ENCODE data around the gene OR5D13. TPM values are rescaled to one million over a fixed set of nuclear protein-coding genes. Genes with fewer than 3 reads are reported as not detected.

OR5D13 gene
- total RNA-seq, 3 donors from 2014 or later (not counting 1 experiment from before 2014, with no cell fraction given), result not detected

DNA sequence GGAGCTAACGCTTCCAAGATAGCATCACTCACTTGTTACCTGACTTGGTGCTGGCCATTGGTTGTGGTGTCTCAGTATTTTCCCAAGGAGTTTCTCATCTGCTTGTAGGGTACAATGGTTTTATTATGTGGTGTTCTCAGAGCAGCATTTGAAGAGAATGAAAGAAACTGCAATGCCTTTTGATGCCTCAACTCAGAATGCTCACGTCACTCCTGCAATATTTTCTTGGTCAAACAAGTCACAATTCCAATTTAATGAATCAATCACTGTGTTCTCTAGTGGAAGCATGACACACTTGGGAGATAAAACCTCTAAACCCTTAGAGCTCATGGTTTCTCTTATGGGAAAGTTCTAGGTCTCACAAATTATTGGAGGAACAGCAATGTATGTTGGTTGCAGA lies 20.1 kb downstream of the OR5D13 start:
- no peaks in the 10 kb centered on the region for H3K27me3 Mint-ChIP-seq (ENCODE audit: low read depth in 2 of 2)
- TF ChIP-seq, protein P1, sequence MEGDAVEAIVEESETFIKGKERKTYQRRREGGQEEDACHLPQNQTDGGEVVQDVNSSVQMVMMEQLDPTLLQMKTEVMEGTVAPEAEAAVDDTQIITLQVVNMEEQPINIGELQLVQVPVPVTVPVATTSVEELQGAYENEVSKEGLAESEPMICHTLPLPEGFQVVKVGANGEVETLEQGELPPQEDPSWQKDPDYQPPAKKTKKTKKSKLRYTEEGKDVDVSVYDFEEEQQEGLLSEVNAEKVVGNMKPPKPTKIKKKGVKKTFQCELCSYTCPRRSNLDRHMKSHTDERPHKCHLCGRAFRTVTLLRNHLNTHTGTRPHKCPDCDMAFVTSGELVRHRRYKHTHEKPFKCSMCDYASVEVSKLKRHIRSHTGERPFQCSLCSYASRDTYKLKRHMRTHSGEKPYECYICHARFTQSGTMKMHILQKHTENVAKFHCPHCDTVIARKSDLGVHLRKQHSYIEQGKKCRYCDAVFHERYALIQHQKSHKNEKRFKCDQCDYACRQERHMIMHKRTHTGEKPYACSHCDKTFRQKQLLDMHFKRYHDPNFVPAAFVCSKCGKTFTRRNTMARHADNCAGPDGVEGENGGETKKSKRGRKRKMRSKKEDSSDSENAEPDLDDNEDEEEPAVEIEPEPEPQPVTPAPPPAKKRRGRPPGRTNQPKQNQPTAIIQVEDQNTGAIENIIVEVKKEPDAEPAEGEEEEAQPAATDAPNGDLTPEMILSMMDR (IDR thresholded peaks at IDR 0.05), result no peak
- intact Hi-C loops (cut with micrococcal nuclease), result no loop called here
- peaks cover 14% of the 10 kb centered on the region for H3K36me3 Mint-ChIP-seq
- H3K27ac ChIP-seq (ENCODE audit: low read length), result no peak overlapping the region
- no peaks in the 10 kb centered on the region for H3K4me1 ChIP-seq (ENCODE audit: control insufficient read depth, insufficient read depth, low read length)
- no peak overlapping the region for H3K4me3 Mint-ChIP-seq
- H3K27me3 ChIP-seq (ENCODE audit: control insufficient read depth, insufficient read depth, low read length), result no peaks in the 10 kb centered on the region
- no peaks in the 10 kb centered on the region for H3K4me1 Mint-ChIP-seq
- peaks cover 12 to 13% of the 10 kb centered on the region in 2 donors for H3K9me3 Mint-ChIP-seq
- no peak overlapping the region for H3K4me3 ChIP-seq (ENCODE audit: low read length)
- no peak overlapping the region for H3K27ac Mint-ChIP-seq
- ATAC-seq (no peak), DNase-seq (no peak)
- WGBS (ENCODE audit: insufficient coverage), result 41% methylated on average over 2 of the region's 2 CpGs
- H3K36me3 ChIP-seq (ENCODE audit: control insufficient read depth, insufficient read depth, low read length), result no peaks in the 10 kb centered on the region
- H3K9me3 ChIP-seq (ENCODE audit: control insufficient read depth, insufficient read depth, low read length), result peaks cover 2% of the 10 kb centered on the region

- ATAC-seq (no peak), DNase-seq (no peak)
- TF ChIP-seq, protein P1 (IDR thresholded peaks at IDR 0.05), result no peak
- H3K4me3 ChIP-seq (ENCODE audit: low read length), result no peak within 1 kb of the TSS
- H3K9me3 ChIP-seq (ENCODE audit: control insufficient read depth, insufficient read depth, low read length), result peaks cover 6% of the 10 kb centered on the region
- H3K27me3 Mint-ChIP-seq (ENCODE audit: low read depth in 2 of 2), result no peaks in the 10 kb centered on the region
- no peaks in the 10 kb centered on the region for H3K36me3 ChIP-seq (ENCODE audit: control insufficient read depth, insufficient read depth, low read length)
- no peaks in the 10 kb centered on the region for H3K27me3 ChIP-seq (ENCODE audit: control insufficient read depth, insufficient read depth, low read length)
- H3K4me1 Mint-ChIP-seq, result no peaks in the 10 kb centered on the region
- H3K36me3 Mint-ChIP-seq, result peaks cover 14% of the 10 kb centered on the region
- no peaks in the 10 kb centered on the region for H3K4me1 ChIP-seq (ENCODE audit: control insufficient read depth, insufficient read depth, low read length)
- peaks cover 16 to 18% of the 10 kb centered on the region in 2 donors for H3K9me3 Mint-ChIP-seq
- intact Hi-C loops (cut with micrococcal nuclease), result no loop called here
- no peak within 1 kb of the TSS for H3K27ac Mint-ChIP-seq
- no peak within 1 kb of the TSS for H3K27ac ChIP-seq (ENCODE audit: low read length)
- no peak within 1 kb of the TSS for H3K4me3 Mint-ChIP-seq
Measured at GRCh38 chr11:55795256-55795655, 22.0 kb downstream of the OR5D13 start, which contains the start of gene OR5D14. OR5D14 (plus strand) TSS chr11:55795556; CDS start chr11:55795556, 0 bp downstream.

- ATAC-seq, result no peak
- peaks cover 9% of the 10 kb centered on the region for H3K9me3 ChIP-seq (ENCODE audit: control insufficient read depth, insufficient read depth, low read length)
- TF ChIP-seq, protein P1 (IDR thresholded peaks at IDR 0.05), result no peak
- no peak overlapping the region for H3K27ac Mint-ChIP-seq
- H3K36me3 Mint-ChIP-seq, result peaks cover 15% of the 10 kb centered on the region
- no peaks in the 10 kb centered on the region for H3K4me1 Mint-ChIP-seq
- intact Hi-C loops (cut with micrococcal nuclease), result no loop called here
- no peak overlapping the region for H3K27ac ChIP-seq (ENCODE audit: low read length)
- H3K27me3 Mint-ChIP-seq (ENCODE audit: low read depth in 2 of 2), result no peaks in the 10 kb centered on the region
- H3K4me1 ChIP-seq (ENCODE audit: control insufficient read depth, insufficient read depth, low read length), result no peaks in the 10 kb centered on the region
- no peak overlapping the region for H3K4me3 Mint-ChIP-seq
- H3K36me3 ChIP-seq (ENCODE audit: control insufficient read depth, insufficient read depth, low read length), result no peaks in the 10 kb centered on the region
- H3K9me3 Mint-ChIP-seq, result peaks cover 12 to 23% of the 10 kb centered on the region in 2 donors
- DNase-seq, result no peak
- no peaks in the 10 kb centered on the region for H3K27me3 ChIP-seq (ENCODE audit: control insufficient read depth, insufficient read depth, low read length)
- no peak overlapping the region for H3K4me3 ChIP-seq (ENCODE audit: low read length)
- WGBS (ENCODE audit: insufficient coverage), result 100% methylated on average over 1 of the region's 1 CpG
Measured at GRCh38 chr11:55806248-55806647, 33.0 kb downstream of the OR5D13 start.

DNA sequence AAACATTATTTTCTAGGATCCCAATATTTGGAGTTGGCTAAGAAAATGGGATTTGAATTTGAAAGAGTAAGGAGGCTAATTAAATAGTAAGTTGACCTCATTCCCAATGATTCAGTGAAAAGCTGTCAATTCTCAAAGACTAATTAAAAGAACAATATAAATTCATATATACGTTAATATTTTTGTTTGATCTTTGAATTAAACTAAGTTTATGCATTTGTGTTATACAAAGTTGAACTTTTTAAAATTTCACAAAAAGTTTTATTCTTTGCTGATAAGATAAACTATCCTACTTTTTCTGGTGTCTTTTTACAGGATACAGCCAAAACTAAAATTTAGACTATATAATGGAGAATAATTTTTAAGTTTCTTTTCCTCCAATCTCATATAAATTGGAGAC lies 37.8 kb downstream of the OR5D13 start, which contains the start of gene OR5L1:
Gene OR5L1 (plus strand): TSS at position 301 of the 400 bp plus-strand sequence. CDS start 100 bp downstream, outside the sequence.
- H3K36me3 ChIP-seq (ENCODE audit: control insufficient read depth, insufficient read depth, low read length), result no peaks in the 10 kb centered on the region
- Mint-ChIP-seq H3K27ac (no peak within 1 kb of the TSS), H3K27me3 (ENCODE audit: low read depth in 2 of 2) (no peaks in the 10 kb centered on the region), H3K36me3 (peaks cover 18% of the 10 kb centered on the region), H3K9me3 (peaks cover 14 to 22% of the 10 kb centered on the region in 2 donors), H3K4me3 (no peak within 1 kb of the TSS), H3K4me1 (no peaks in the 10 kb centered on the region)
- no peak within 1 kb of the TSS for H3K4me3 ChIP-seq (ENCODE audit: low read length)
- H3K27ac ChIP-seq (ENCODE audit: low read length), result no peak within 1 kb of the TSS
- DNase-seq, result no peak
- no peaks in the 10 kb centered on the region for H3K4me1 ChIP-seq (ENCODE audit: control insufficient read depth, insufficient read depth, low read length)
- peaks cover 9% of the 10 kb centered on the region for H3K9me3 ChIP-seq (ENCODE audit: control insufficient read depth, insufficient read depth, low read length)
- no peak for ATAC-seq
- H3K27me3 ChIP-seq (ENCODE audit: control insufficient read depth, insufficient read depth, low read length), result no peaks in the 10 kb centered on the region
- intact Hi-C loops (cut with micrococcal nuclease), result no loop called here
- TF ChIP-seq, protein P1 (IDR thresholded peaks at IDR 0.05), result no peak
- no CpG with 5 or more reads among the region's 1 CpG for WGBS (ENCODE audit: insufficient coverage)
